HUES6 (cell line): ENCODE data around the gene SPRY2.

Experiments
- H3K27ac ChIP-seq: 2 replicates; pipeline ENCODE4 v1.7.0; 2013; ENCODE audit warnings: low read depth, mild to moderate bottlenecking, low read length, inconsistent platforms
- H3K27me3 ChIP-seq: 2 replicates; pipeline ENCODE4 v1.6.1; 2013; ENCODE audit warnings: low read length; ENCODE audit not compliant: control insufficient read depth, insufficient read depth
- H3K36me3 ChIP-seq: 2 replicates; pipeline ENCODE4 v1.6.1; 2013; ENCODE audit warnings: low read length; ENCODE audit not compliant: control insufficient read depth, insufficient read depth
- H3K4me1 ChIP-seq: 2 replicates; pipeline ENCODE4 v1.6.1; 2013; ENCODE audit warnings: low read length; ENCODE audit not compliant: control insufficient read depth, insufficient read depth
- H3K4me3 ChIP-seq: 2 replicates; pipeline ENCODE4 v1.5.1; 2013; ENCODE audit warnings: low read depth, low read length
- H3K9ac ChIP-seq: one replicate; pipeline ENCODE4 v1.6.1; 2013; ENCODE audit warnings: mild to moderate bottlenecking, low read length
- H3K9me3 ChIP-seq: 2 replicates; pipeline ENCODE4 v1.6.1; 2013; ENCODE audit warnings: low read depth, low read length; ENCODE audit not compliant: control insufficient read depth, insufficient read depth

Gene SPRY2, protein sequence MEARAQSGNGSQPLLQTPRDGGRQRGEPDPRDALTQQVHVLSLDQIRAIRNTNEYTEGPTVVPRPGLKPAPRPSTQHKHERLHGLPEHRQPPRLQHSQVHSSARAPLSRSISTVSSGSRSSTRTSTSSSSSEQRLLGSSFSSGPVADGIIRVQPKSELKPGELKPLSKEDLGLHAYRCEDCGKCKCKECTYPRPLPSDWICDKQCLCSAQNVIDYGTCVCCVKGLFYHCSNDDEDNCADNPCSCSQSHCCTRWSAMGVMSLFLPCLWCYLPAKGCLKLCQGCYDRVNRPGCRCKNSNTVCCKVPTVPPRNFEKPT

GRCh38 chr13:80341101-80341755 lies at the start of gene SPRY2:
Gene SPRY2, minus strand, starts transcription at chr13:80341126. Its CDS starts 3,421 bp downstream, at chr13:80337705.
- peaks cover 37% of the 10 kb centered on the region for H3K4me1 ChIP-seq
- peak within 1 kb of the TSS; percentile 98 for H3K9ac ChIP-seq
- peaks cover 37% of the 10 kb centered on the region for H3K36me3 ChIP-seq
- H3K27ac ChIP-seq = peak within 1 kb of the TSS; percentile 99
- no peaks in the 10 kb centered on the region; the same call in 1 of the 2 replicates for H3K27me3 ChIP-seq
- no peaks in the 10 kb centered on the region for H3K9me3 ChIP-seq
- H3K4me3 ChIP-seq = peak within 1 kb of the TSS; percentile 79

DNA sequence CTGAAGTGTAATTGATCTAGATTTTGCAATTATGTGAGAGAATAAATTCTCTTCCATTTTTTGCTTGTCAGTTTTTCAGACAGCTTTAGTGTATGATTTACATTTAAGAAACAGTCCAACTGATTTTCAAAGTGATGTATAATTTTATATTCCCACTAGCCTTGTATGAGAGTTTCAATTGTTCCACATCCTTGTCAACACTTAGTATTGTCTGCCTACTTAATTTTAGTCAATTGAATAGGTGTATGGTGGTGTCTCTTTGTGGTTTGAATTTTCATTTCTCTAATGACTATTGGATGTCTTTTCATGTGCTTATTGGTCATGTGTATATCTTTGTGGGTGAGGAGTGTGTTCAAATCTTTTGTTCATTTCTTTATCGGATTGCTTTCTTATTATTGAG lies 49.4 kb upstream of the SPRY2 start:
- peaks cover 4% of the 10 kb centered on the region; the same call in 1 of the 2 replicates for H3K9me3 ChIP-seq
- no peaks in the 10 kb centered on the region for H3K27me3 ChIP-seq
- H3K27ac ChIP-seq = no peak overlapping the region
- H3K36me3 ChIP-seq = no peaks in the 10 kb centered on the region
- H3K4me1 ChIP-seq = no peaks in the 10 kb centered on the region
- no peak overlapping the region for H3K9ac ChIP-seq
- no peak overlapping the region for H3K4me3 ChIP-seq

- no peaks in the 10 kb centered on the region for H3K36me3 ChIP-seq
- no peak overlapping the region for H3K4me3 ChIP-seq
- peaks cover 4% of the 10 kb centered on the region; the same call in 1 of the 2 replicates for H3K9me3 ChIP-seq
- H3K27ac ChIP-seq = no peak overlapping the region
- no peak overlapping the region for H3K9ac ChIP-seq
- H3K27me3 ChIP-seq = no peaks in the 10 kb centered on the region
- no peaks in the 10 kb centered on the region for H3K4me1 ChIP-seq
Measured at GRCh38 chr13:80389073-80390038, 48.4 kb upstream of the SPRY2 start.

GRCh38 chr13:80388506-80388905 lies 47.6 kb upstream of the SPRY2 start:
- H3K4me3 ChIP-seq = no peak overlapping the region
- H3K36me3 ChIP-seq = no peaks in the 10 kb centered on the region
- H3K27ac ChIP-seq = no peak overlapping the region
- H3K9me3 ChIP-seq = peaks cover 4% of the 10 kb centered on the region; the same call in 1 of the 2 replicates
- H3K4me1 ChIP-seq = no peaks in the 10 kb centered on the region
- H3K27me3 ChIP-seq = no peaks in the 10 kb centered on the region
- no peak overlapping the region for H3K9ac ChIP-seq

- no peaks in the 10 kb centered on the region for H3K27me3 ChIP-seq
- no peak overlapping the region for H3K27ac ChIP-seq
- no peaks in the 10 kb centered on the region for H3K36me3 ChIP-seq
- no peak overlapping the region for H3K4me3 ChIP-seq
- no peaks in the 10 kb centered on the region for H3K4me1 ChIP-seq
- H3K9me3 ChIP-seq = peaks cover 7% of the 10 kb centered on the region; the same call in 1 of the 2 replicates
- no peak overlapping the region for H3K9ac ChIP-seq
Measured at GRCh38 chr13:80386592-80386991, 45.7 kb upstream of the SPRY2 start.

DNA sequence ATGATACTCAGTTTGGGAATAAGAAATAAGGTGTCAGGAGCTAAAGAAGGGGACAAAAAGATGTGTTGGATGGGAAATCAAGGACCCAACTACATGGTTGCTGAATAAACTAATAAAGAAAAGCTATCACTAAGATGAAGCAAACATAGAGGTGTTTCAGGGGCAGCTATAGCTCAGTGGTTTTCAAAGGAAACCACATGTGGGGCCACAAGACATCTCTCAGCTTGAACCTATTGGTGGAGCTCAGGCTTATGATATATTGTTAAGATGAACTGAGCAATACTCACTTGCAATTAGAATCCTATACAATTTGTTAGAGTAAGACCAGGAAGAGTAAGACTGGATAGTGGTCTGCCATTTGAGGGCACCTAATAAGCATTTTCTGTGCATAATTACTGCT lies 45.1 kb upstream of the SPRY2 start:
- Histone ChIP-seq H3K9me3 (peaks cover 7% of the 10 kb centered on the region; the same call in 1 of the 2 replicates), H3K4me1 (no peaks in the 10 kb centered on the region), H3K27ac (no peak overlapping the region), H3K36me3 (no peaks in the 10 kb centered on the region), H3K27me3 (no peaks in the 10 kb centered on the region), H3K9ac (no peak overlapping the region), H3K4me3 (no peak overlapping the region)

- H3K27me3 ChIP-seq = no peaks in the 10 kb centered on the region
- no peak overlapping the region for H3K27ac ChIP-seq
- H3K4me1 ChIP-seq = no peaks in the 10 kb centered on the region
- no peak overlapping the region for H3K4me3 ChIP-seq
- no peaks in the 10 kb centered on the region for H3K36me3 ChIP-seq
- peaks cover 3% of the 10 kb centered on the region; the same call in 1 of the 2 replicates for H3K9me3 ChIP-seq
- H3K9ac ChIP-seq = no peak overlapping the region
Measured at GRCh38 chr13:80382576-80382975, 41.6 kb upstream of the SPRY2 start.

DNA sequence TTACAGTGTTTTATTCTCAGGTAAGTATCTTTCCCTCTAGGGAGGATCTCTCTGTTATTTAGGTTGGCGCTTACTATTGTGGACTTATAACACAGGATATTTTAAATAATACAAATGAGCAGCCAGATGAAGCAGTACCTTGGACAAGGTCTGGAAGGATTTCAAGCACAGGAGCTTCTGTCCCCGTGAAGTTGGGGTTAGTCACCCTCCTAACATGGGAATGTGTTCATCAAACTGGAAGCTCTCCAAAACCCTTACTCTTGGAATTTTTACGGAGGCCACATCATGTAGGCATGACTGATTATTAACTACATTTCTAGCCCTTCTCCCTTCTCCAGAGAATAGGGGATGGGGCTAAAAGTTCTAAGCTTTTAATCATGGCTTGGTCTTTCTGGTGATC lies 38.3 kb upstream of the SPRY2 start:
- H3K27ac ChIP-seq = no peak overlapping the region
- peaks cover 3% of the 10 kb centered on the region; the same call in 1 of the 2 replicates for H3K9me3 ChIP-seq
- H3K4me3 ChIP-seq = no peak overlapping the region
- H3K9ac ChIP-seq = no peak overlapping the region
- H3K27me3 ChIP-seq = no peaks in the 10 kb centered on the region
- no peaks in the 10 kb centered on the region for H3K4me1 ChIP-seq
- H3K36me3 ChIP-seq = no peaks in the 10 kb centered on the region

GRCh38 chr13:80376554-80376953 lies 35.6 kb upstream of the SPRY2 start:
- Histone ChIP-seq H3K9me3 (no peaks in the 10 kb centered on the region), H3K4me3 (no peak overlapping the region), H3K4me1 (no peaks in the 10 kb centered on the region), H3K27me3 (no peaks in the 10 kb centered on the region), H3K27ac (no peak overlapping the region), H3K36me3 (no peaks in the 10 kb centered on the region), H3K9ac (no peak overlapping the region)

DNA sequence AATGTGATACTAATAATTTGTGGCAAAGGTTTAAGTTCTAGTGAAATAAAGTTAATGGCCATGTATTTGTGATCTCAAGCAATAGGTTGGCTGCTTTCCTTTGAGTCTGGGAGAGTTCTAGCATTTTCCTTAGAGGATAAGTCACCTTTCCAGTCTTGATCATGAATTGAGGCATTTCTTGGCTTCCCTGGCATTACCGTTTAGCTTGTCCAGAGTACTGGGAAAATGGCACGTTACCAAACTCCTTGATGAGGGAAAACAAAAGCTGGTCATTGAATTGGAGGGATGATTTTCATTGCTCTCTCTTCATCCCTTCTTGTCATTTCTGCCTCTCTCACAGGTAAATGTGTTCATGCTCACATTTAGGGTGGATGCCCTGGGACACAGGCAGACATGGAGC lies 34.0 kb upstream of the SPRY2 start:
- Histone ChIP-seq H3K9me3 (no peaks in the 10 kb centered on the region), H3K27ac (no peak overlapping the region), H3K36me3 (no peaks in the 10 kb centered on the region), H3K27me3 (no peaks in the 10 kb centered on the region), H3K9ac (no peak overlapping the region), H3K4me3 (no peak overlapping the region), H3K4me1 (no peaks in the 10 kb centered on the region)
